Measurements from ENCODE around the gene POLR2F.
A peak's percentile ranks its signal among the peaks of the same experiment; 100 is the strongest.

Gene POLR2F

DNA sequence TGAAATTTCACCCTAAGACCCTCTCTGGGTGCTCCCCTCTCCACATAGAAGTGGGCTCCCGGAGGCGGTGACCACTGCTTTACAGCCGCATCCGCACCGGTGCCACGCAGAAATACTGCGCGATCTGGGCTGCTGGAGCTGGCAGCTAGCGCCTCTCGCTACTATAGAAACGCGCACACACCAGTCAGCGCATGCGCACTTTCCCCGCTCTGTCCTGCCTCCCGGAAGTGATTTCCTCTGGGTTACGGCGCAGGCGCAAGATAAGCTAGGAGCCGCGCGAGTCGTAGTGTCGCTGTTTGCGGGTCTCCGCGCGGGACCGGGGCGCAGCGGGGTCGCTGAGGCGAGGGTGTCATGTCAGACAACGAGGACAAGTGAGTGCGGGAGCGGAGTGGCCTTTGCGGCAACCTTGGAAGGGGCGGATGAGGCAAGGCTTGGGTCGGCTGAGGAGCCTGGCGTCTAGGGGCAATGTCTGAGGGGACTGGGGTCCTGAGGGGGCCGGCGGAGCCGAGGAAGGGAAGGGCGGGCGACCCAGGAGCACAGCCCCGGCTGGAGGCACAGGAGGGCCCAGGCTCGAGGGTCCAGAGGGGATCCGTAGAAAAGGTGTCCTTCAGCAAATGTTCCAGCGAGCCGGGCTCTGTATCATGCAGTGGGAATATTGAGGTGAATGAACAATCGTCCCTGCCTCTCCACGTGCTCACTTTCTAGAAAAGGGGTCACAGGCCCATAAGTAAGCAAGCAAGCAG is at the start of gene POLR2F, which contains the start of gene C22orf23:
TSS of gene POLR2F (plus strand) at position 263 of the 743 bp plus-strand sequence. CDS start at position 352, 89 bp downstream.
TSS of gene C22orf23 (minus strand) at position 165 of the 743 bp plus-strand sequence. CDS start 452 bp downstream, outside the sequence.
- peak; percentile 87 to 97 (median 95) for DNase-seq

DNA sequence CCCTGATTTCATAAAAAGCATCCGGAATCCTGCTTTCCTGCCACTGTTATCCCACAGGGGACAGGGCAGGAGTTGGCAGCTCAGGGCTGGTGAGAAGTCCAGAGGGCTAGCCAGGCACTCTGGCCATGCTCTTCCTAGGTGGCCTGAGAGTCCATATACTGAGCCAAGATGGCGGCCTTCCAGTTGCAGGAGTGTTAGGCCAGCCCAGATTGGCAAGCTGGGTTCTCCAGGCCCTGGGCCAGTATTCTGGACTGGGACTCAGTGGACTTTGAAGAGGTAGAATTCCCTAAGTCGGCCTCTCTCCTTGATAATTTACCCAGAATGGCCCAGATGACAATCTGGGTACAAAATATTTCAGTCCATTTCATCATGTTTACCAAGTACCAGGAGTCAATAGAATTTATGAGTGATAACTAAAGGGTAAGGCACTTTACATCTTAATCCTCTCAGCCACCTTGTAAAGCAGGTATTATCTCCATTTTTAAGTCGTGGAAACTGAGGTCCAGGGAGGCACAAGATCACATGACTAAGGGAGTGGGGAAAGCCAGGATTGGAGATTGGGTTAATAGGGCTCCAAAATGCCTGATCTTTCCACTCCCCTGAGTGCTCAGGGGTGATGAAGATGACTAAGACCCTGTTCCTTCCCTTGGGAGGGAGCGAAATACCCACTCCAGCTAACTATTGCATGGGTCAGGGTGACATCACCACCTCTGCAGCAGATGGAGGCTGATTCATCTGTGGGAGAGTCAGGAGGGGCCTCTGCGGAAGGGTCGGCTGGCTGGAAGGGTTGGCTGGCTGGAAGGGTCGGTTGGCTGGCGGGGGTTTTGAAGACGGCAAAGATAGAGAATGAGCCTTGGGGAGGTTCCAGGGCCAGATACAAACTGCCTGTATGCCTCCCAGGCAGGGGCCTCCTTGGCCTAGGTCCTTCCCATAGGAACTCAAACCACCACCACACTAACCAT is 48.6 kb upstream of the POLR2F start:
- no peak for DNase-seq

DNA sequence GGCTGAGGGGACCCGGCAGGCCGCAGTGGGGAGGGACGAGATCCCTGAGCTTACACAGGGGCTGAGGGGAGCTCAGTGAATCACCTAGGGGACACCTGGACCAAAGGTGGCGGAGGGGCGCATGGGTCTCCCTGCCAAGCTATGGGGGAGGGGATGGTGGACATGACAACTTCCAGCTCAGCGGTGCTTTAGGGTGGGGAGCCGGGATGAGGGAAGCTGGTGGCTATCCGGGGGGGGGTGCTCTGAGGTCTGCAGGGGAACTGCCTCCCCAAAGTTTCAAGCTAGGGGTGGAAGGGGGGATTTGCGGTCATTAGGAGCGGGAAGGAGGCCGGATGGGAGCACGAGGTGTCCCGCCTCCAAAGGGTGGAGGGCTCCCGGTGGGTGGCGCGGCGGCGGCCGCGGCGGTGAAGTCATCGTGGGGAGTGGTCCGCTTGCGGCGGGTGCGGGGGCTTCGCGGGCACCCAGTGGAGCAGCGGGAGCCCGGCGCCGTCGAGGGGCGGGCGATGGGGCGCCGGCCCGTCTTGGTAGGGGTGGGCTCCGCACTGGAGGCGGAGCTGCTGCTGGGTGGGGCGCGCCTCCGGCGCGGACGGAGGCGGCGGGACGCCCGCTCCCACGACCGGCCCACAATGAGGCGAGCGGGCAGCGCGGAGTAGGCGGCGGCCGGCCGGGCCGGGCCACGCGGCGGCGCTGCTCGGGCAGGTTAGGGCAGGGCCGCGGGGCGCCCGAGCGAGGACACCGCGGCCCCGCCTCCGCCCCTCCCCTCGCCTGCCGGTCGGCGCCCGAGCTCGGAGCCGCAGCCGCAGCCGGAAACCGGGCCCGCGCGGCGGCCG is 47.8 kb upstream of the POLR2F start, which contains the start of gene MICALL1:
TSS of gene MICALL1 (plus strand) at position 764 of the 830 bp plus-strand sequence. CDS start 126 bp downstream, outside the sequence.
- DNase-seq, result peak; percentile 28 to 58 (median 42)

DNA sequence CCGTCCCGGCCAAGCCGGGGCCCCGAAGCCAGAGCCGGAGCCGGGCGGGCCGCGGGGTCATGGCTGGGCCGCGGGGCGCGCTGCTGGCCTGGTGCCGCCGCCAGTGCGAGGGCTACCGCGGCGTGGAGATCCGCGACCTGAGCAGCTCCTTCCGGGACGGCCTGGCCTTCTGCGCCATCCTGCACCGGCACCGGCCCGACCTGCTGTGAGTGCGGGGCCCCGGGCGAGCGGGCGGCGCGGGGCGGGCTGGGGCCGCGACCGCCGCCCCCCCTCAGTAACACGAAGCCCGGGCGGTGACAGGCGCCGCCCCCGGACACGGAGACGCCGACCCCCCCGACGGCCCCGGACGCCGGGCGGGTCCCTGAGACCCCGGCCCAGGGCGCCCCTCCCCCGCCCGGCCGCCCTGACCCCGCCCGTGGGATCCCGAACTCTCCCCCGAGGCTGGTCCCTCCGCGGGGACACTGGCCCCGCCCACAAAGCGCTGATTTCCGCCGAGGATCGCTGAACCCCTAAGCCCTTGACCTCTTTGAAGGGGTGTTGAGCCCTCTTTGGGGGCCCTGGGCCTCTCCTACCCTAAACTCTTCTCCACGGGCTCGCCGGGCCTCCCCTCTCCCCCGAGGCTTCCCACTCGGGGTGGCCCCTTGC is 47.0 kb upstream of the POLR2F start:
- DNase-seq, result peak in 3 of 6 experiments; percentile 26 to 47 (median 30)

GRCh38 chr22:37907036-37907954 is 46.2 kb upstream of the POLR2F start:
- DNase-seq, result no peak

GRCh38 chr22:37909766-37910165 is 43.7 kb upstream of the POLR2F start:
- no peak for DNase-seq

- no peak for DNase-seq
Measured at GRCh38 chr22:37910890-37911672, 42.4 kb upstream of the POLR2F start.

DNA sequence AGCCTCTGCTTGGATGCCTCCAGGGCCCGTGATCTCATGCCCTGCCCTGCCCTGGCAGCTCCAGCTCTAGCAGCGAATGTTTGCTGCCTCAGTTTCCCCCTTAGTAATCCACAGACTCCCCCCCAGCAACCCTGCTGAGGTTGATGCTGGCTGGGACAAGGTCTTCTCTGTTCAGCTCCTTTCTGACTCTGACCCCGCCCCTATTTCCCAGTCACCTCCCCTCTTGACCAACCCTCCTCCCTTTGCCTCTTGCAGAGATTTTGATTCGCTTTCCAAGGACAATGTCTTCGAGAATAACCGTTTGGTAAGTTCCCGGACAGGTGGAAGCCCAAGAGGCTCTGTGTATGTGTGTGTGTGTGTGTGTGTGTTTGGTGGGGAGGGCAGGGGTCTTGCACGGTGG is 41.8 kb upstream of the POLR2F start:
- DNase-seq, result no peak

GRCh38 chr22:37912171-37912570 is 41.3 kb upstream of the POLR2F start:
- no peak for DNase-seq

DNA sequence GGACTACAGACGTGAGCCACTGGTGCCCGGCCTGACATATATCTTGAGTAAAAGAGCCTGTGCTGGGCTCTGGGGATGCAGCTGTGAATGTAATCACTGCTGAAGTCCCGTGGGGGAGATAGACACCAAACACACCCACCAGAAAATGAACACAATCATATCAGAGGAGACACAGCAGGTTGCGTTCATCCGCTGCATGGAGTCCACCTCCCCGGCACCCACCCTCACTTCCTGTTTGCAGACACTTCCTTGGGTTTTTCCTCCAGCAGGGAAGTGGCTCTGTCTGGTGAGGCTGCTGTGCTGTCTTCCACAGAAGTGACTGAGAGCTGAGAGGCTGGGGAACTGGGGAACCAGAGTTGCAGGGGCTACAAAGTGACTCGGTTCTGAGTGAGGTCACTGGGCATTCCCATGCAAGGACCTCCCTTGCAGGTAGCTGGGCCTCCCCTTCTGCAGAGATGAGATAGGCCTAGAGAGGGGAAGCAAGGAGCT is 40.2 kb upstream of the POLR2F start:
- no peak for DNase-seq

- DNase-seq, result no peak
Measured at GRCh38 chr22:37916311-37916710, 37.2 kb upstream of the POLR2F start.

GRCh38 chr22:37917874-37918548 is 35.5 kb upstream of the POLR2F start:
- DNase-seq, result no peak

- DNase-seq, result no peak
Measured at GRCh38 chr22:37918580-37919270, 34.8 kb upstream of the POLR2F start.

- no peak for DNase-seq
Measured at GRCh38 chr22:37920126-37920525, 33.4 kb upstream of the POLR2F start.

DNA sequence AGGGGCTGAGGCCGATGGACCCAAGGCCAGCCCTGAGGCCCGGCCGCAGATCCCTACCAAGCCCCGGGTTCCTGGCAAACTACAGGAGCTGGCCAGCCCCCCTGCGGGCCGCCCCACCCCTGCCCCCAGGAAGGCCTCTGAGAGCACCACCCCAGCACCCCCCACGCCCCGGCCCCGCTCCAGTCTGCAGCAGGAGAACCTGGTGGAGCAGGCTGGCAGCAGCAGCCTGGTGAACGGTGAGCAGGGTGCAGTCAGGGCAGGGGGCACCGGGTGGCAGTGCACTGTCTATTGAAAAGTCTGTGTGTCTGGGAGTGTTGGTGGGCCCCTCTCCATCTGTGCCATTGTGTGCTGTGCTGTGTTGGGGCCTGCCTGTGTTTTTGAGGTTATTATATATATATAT is 31.3 kb upstream of the POLR2F start:
- DNase-seq, result no peak

- DNase-seq, result no peak
Measured at GRCh38 chr22:37923927-37924326, 29.6 kb upstream of the POLR2F start.

- DNase-seq, result no peak
Measured at GRCh38 chr22:37924386-37925065, 29.0 kb upstream of the POLR2F start.

GRCh38 chr22:37925330-37925729 is 28.2 kb upstream of the POLR2F start:
- DNase-seq, result no peak

Measured in stimulated activated naive CD4-positive, alpha-beta T cell (primary cell).